Neutrophil (primary cell): ENCODE data around the gene BLCAP.
"Not testable (repeated sequence)": the region's sequence is repeated elsewhere in the genome, so short reads cannot be mapped to it uniquely, and the experiment has no call there.

Experiments
- H3K27ac ChIP-seq: fragments of 200-600 bp; sonication (generic); 2 replicates; pipeline ENCODE4 v1.5.1; 2016; ENCODE audit warnings: mild to moderate bottlenecking, moderate library complexity
- H3K27me3 ChIP-seq: fragments of 200-600 bp; sonication (generic); 2 replicates; pipeline ENCODE4 v1.6.0; 2016; ENCODE audit warnings: mild to moderate bottlenecking
- H3K36me3 ChIP-seq: fragments of 200-600 bp; sonication (generic); 2 replicates; pipeline ENCODE4 v1.5.1; 2017
- H3K4me1 ChIP-seq, 2 experiments: fragments of 200-600 bp in 1 of 2; sonication (generic) in 1 of 2; 1 replicate in 1 of 2; 2 replicates in 1 of 2; pipeline versions ENCODE4 v1.5.1 to v1.6.1; 2013 to 2016; ENCODE audit warnings: low read depth in 1 of 2, low read length in 1 of 2, mild to moderate bottlenecking in 1 of 2, moderate library complexity in 1 of 2; ENCODE audit not compliant: control insufficient read depth in 1 of 2, insufficient read depth in 1 of 2
- H3K4me3 ChIP-seq, 2 experiments: fragments of 200-600 bp in 1 of 2; sonication (generic) in 1 of 2; 1 replicate in 1 of 2; 2 replicates in 1 of 2; pipeline ENCODE4 v1.5.1; 2013 to 2016; ENCODE audit warnings: low read depth in 1 of 2, low read length in 1 of 2, mild to moderate bottlenecking in 1 of 2, moderate library complexity in 1 of 2
- H3K9me3 ChIP-seq: fragments of 200-600 bp; sonication (generic); 2 replicates; pipeline ENCODE4 v1.5.1; 2016
- TF ChIP-seq, protein P1 (sequence below): fragments of 200-600 bp; sonication (generic); IDR thresholded peaks from 2 replicates; pipeline ENCODE4 v1.5.1; 2016; ENCODE audit warnings: antibody characterized with exemption

The BLCAP gene

GRCh38 chr20:37560629-37561028, 33.0 kb upstream of the BLCAP start:
- no peaks in the 10 kb centered on the region for H3K9me3 ChIP-seq
- H3K36me3 ChIP-seq: no peaks in the 10 kb centered on the region
- H3K27ac ChIP-seq: no peak overlapping the region
- H3K4me3 ChIP-seq: no peak overlapping the region
- H3K4me1 ChIP-seq: no peaks in the 10 kb centered on the region
- H3K27me3 ChIP-seq: peaks cover 77% of the 10 kb centered on the region
- TF ChIP-seq, protein P1, sequence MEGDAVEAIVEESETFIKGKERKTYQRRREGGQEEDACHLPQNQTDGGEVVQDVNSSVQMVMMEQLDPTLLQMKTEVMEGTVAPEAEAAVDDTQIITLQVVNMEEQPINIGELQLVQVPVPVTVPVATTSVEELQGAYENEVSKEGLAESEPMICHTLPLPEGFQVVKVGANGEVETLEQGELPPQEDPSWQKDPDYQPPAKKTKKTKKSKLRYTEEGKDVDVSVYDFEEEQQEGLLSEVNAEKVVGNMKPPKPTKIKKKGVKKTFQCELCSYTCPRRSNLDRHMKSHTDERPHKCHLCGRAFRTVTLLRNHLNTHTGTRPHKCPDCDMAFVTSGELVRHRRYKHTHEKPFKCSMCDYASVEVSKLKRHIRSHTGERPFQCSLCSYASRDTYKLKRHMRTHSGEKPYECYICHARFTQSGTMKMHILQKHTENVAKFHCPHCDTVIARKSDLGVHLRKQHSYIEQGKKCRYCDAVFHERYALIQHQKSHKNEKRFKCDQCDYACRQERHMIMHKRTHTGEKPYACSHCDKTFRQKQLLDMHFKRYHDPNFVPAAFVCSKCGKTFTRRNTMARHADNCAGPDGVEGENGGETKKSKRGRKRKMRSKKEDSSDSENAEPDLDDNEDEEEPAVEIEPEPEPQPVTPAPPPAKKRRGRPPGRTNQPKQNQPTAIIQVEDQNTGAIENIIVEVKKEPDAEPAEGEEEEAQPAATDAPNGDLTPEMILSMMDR: no peak

DNA sequence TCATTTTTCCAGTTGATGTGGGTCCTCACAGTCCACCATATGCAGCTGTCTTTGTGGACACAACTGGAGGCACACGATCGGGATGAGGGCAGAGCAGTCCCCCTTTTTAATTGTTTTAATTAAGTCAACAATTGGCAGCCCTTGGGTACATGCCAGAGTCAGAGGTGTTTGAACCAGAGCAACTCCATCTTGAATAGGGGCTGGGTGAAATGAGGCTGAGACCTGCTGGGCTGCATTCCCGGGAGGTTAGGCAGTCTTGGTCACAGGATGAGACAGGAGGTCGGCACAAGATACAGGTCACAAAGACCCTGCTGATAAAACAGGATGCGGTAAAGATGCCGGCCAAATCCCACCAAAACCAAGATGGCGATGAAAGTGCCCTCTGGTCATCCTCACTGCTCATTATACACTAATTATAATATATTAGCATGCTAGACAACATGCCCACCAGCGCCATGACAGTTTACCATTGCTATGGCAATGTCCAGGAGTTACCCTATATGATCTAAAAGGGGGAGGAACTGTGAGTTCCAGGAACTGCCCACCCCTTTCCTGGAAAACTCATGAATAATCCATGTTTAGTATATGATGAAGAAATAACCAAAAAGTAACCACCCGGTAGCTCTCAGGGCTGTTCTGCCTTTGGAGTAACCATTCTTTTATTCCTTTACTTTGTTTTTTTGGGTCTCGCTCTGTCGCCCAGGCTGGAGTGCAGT, 31.8 kb upstream of the BLCAP start:
- Histone ChIP-seq H3K4me3 (no peak overlapping the region), H3K27me3 (peaks cover 69% of the 10 kb centered on the region), H3K27ac (no peak overlapping the region), H3K4me1 (no peaks in the 10 kb centered on the region), H3K36me3 (no peaks in the 10 kb centered on the region), H3K9me3 (no peaks in the 10 kb centered on the region)
- TF ChIP-seq, protein P1: no peak

GRCh38 chr20:37558779-37559178, 31.1 kb upstream of the BLCAP start:
- Histone ChIP-seq H3K4me3 (no peak overlapping the region), H3K9me3 (no peaks in the 10 kb centered on the region), H3K27ac (no peak overlapping the region), H3K36me3 (no peaks in the 10 kb centered on the region), H3K27me3 (peaks cover 69% of the 10 kb centered on the region), H3K4me1 (no peaks in the 10 kb centered on the region)
- TF ChIP-seq, protein P1: no peak

- TF ChIP-seq, protein P1: no peak
- Histone ChIP-seq H3K4me3 (no peak overlapping the region), H3K9me3 (no peaks in the 10 kb centered on the region), H3K27me3 (peaks cover 67% of the 10 kb centered on the region), H3K36me3 (no peaks in the 10 kb centered on the region), H3K4me1 (no peaks in the 10 kb centered on the region), H3K27ac (no peak overlapping the region)
Measured at GRCh38 chr20:37558306-37558705, 30.6 kb upstream of the BLCAP start.

DNA sequence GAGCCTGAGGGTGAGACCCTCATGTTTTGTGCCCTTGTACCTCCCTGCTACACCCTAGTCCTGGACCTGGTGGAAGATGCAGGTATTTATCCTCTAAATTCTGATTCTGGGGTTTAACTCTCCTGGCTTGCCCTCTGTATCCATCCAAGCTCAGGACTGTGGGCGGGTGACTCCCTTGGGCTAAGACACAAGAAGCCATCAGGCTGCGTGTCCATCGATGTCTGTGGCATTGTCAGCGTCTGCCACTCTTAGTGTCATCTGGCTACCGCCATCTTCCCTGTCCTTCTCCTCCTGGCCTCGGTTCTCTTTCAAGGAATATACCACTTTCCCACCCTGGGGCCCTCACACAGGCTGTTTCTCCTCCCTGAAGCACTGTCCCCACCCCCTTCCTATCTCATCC, 28.9 kb upstream of the BLCAP start:
- TF ChIP-seq, protein P1: no peak
- H3K27me3 ChIP-seq: peaks cover 67% of the 10 kb centered on the region

DNA sequence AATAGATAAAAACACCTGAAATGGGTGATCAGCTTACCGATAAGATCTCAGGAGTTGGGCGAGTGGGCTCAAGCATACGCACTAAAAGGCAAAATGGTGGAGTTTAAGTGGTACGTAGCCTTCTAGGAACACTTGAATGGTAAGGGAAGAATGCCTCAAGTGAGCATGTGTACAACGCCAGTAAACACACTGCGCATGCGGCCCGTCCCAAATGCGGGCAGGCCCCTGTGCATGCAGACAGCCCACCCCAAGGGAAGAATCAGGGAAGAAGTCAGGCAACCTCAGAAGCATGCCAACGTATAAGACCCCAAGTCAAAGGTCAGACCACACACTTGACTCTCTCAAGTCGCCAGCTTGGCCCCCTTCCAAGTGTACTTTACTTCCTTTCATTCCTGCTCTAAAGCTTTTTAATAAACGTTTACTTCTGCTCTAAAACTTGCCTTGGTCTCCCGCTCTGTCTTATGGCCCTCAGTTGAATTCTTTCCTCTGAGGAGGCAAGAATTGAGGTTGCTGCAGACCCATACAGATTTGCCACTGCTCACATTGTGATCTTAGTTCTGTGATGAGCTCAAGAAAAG, 27.1 kb upstream of the BLCAP start:
- H3K4me1 ChIP-seq, H3K4me3 ChIP-seq, H3K36me3 ChIP-seq, H3K9me3 ChIP-seq, H3K27ac ChIP-seq: not testable (repeated sequence)
- peaks cover 57% of the 10 kb centered on the region for H3K27me3 ChIP-seq

More for the DNA sequence above, 28.9 kb upstream of the BLCAP start:
- no peak overlapping the region for H3K27ac ChIP-seq
- H3K4me3 ChIP-seq: no peak overlapping the region
- H3K9me3 ChIP-seq: no peaks in the 10 kb centered on the region
- H3K36me3 ChIP-seq: no peaks in the 10 kb centered on the region
- no peaks in the 10 kb centered on the region for H3K4me1 ChIP-seq
